Activated CD4-positive, alpha-beta T cell treated with anti-CD3 and anti-CD28 coated beads for 48 hours (primary cell): ENCODE data around the gene ZFHX2.
"Not testable (repeated sequence)": the region's sequence is repeated elsewhere in the genome, so short reads cannot be mapped to it uniquely, and the experiment has no call there.

Experiments
- DNase-seq: peaks from one replicate; pipeline ENCODE4 v3.0.0-alpha.2; 2020

ZFHX2 gene

GRCh38 chr14:23551266-23552028, at the start of gene ZFHX2:
TSS of gene ZFHX2 (minus strand) at chr14:23551765. CDS start at chr14:23535325, 16,440 bp downstream.
- DNase-seq: peak; percentile 85

DNA sequence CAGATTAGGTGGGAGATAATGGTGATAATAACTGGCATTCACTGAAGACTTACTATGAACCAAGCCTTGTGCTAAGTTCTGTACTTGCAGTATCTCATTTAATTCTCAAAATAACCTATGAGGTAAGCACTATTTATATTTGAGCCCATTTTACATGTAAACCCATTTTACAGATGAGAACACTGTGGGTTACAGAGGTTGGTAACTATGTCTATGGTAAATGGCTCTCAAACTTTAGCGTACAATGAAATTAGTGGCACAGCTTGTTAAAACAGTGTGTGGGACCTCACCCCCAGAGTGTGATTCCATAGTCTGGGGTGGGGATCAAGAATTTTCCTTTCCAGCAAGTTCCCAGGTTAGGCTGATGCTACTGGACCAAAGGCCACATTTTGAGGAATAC, 49.2 kb upstream of the ZFHX2 start:
- no peak for DNase-seq

DNA sequence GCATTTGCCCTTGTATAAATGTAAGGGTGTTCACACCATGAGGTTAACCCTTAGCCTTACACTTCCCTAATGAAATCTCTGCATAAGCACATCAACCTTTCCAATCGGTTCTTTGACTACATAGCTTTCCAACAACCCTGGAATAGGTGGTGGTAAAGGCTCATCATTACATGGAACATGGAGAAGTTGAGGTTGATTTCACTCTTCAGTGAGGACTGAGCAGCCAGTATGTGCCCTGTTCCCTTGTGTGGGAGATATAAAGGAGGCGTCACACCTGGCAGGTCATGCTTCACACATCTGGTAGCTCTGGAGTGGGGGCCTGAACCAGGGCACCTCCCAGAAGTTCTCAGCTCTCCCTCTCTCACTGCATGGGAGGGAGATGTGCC, 48.8 kb upstream of the ZFHX2 start:
- no peak for DNase-seq

DNA sequence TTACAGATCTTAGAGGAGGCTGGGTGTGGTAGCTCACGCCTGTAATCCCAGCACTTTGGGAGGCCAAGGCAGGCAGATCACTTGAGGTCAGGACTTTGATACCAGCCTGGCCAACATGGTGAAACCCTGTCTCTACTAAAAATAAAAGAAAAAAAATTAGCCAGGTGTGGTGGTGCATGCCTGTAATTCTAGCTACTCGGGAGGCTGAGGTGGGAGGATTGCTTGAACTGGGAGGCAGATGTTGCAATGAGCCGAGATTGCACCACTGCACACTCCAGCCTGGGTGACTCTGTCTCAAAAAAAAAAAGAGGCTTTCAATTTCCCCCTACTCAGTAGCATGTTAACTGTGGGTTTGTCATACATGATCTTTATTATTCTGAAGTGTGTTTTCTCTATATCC, 42.6 kb upstream of the ZFHX2 start:
- not testable (repeated sequence) for DNase-seq

- DNase-seq: no peak
These were observed 38.6 kb upstream of the ZFHX2 start for GRCh38 chr14:23590198-23590597.

DNA sequence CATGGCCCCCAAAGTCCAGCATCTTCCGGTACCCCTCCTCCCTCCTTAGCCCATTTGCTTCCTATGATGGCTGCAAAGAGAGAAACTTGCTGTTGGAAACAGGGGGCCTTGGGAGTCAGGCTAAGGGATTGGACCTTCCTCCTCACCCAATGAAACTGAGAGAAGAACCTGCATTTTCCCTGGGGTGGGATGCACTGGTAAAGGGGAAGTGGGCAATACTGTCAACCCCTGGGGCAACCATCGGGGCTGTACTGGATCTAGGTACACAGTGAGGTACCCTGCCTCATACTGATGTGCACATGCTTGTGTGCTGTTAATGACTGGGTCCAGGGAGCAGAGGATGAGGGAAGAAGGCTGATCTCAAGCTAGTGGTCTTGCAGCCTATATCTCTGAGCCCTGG, 38.0 kb upstream of the ZFHX2 start:
- no peak for DNase-seq

GRCh38 chr14:23588884-23589598, 37.5 kb upstream of the ZFHX2 start:
- DNase-seq: peak; percentile 89

DNA sequence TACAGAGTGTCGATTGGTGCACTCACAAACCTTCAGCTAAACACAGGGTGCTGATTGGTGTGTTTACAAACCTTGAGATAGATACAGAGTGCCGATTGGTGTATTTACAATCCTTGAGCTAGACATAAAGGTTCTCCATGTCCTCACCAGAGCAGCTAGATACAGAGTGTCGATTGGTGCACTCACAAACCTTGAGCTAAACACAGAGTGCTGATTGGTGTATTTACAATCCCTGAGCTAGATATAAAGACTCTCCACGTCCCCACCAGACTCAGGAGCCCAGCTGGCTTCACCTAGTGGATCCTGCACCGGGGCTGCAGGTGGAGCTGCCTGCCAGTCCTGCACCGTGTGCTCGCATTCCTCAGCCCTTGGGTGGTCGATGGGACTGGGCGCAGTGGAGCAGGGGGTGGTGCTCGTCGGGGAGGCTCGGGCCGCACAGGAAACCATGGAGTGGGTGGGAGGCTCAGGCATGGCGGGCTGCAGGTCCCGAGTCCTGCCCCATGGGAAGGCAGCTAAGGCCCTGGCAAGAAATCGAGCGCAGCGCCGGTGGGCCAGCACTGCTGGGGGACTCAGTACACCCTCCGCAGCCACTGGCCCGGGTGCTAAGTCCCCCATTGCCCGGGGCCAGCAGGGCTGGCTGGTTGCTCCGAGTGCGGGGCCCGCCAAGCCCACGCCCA, 33.1 kb upstream of the ZFHX2 start:
- not testable (repeated sequence) for DNase-seq

DNA sequence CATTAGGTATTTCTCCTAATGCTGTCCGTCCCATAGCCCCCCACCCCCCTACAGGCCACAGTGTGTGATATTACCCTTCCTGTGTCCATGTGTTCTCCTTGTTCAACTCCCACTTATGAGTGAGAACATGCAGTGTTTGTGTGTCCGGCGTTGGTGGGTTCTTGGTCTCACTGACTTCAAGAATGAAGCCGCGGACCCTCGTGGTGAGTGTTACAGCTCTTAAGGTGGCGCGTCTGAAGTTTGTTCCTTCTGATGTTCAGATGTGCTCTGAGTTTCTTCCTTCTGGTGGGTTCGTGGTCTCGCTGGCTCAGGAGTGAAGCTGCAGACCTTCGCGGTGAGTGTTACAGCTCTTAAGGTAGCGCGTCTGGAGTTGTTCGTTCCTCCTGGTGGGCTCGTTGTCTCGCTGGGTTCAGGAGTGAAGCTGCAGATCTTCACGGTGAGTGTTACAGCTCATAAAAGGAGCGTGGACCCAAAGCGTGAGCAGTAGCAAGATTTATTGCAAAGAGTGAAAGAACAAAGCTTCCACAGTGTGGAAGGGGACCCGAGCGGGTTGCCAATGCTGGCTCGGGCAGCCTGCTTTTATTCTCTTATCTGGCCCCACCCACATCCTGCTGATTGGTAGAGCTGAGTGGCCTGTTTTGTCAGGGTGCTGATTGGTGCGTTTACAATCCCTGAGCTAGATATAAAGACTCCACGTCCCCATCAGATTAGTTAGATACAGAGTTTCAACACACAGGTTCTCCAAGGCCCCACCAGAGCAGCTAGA, 32.4 kb upstream of the ZFHX2 start:
- not testable (repeated sequence) for DNase-seq

DNA sequence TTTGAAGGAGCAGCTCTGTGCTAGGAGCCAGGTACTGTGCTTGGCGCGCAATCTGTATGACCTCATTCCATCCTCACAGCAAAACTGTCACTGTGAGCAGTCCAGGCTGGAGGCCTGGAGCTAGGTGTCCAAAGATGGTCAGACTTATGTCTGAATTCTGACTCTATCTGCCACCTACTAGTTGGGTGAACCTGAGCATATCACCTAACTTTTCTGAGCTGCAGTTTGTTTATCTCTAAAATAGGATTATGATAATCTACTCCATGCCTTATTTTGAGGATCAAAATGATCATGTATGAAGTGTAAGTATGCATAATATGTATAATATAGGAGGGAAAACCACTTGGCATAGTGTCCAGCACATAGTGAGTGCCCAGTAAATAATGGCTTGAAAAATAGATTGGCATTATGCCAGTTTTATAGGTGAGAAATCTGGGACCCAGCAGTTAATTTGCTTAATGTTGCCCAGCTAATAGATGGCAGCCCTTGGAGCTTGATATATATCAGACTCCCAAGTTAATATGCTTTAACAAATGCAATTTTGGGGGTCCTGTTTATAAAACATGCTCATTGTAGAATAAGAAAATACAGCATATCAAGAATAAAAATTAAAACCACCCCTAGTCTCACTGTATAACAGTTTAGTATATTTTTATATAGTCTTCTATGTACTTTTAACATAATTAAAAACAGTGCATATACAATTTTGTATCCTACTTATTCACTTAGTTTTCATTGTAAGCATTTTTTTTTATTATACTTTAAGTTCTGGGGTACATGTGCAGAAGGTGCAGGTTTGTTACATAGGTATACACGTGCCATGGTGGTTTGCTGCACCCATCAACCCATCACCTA, 31.6 kb upstream of the ZFHX2 start:
- no peak for DNase-seq

DNA sequence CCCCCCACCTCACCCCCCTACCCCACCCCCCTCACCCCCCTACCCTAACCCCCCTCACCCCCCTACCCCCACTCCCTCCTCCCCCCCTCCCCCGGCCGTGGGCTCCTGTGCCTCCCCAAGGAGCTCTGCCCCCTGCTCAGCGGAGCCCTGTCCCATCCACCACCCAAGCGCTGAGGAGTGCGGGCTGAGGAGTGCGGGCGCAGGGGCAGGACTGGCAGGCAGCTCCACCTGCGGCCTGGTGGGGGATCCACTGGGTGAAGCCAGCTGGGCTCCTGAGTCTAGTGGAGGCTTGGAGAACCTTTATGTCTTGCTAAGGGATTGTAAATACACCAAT, 29.4 kb upstream of the ZFHX2 start:
- no peak for DNase-seq

DNA sequence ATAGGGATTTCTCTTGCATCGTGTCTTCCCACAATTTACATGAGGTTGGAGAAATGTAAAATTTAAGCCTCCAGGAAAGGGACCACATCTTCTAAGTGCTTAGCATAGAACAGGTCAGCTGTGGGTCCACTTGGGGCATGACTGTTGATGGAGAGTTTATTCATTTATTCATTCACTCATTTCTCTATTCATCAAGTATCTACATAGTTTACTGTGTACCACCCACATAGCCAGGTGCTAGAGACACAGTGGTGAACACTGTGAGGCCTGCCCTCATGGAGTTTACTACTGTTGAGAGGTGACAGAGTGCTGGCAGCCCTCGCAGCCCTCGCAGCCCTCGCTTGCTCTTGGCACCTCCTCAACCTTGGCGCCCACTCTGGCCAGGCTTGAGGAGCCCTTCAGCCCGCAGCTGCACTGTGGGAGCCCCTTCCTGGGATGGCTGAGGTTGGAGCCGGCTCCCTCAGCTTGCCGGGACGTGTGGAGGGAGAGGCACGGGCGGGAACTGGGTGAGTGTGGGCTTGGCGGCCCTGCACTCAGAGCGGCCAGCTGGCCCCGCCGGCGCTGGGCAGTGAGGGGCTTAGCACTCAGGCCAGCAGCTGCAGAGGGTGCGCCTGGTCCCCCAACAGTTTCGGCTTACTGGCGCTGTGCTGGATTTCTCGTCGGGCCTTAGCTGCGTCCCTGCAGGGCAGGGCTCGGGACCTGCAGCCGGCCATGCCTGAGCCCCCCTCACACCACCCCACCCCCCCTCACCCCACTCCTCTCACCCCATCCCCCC, 28.8 kb upstream of the ZFHX2 start:
- DNase-seq: no peak

GRCh38 chr14:23579739-23580138, 28.2 kb upstream of the ZFHX2 start:
- DNase-seq: no peak

GRCh38 chr14:23579311-23579630, 27.7 kb upstream of the ZFHX2 start:
- DNase-seq: no peak

GRCh38 chr14:23578560-23579310, 27.2 kb upstream of the ZFHX2 start, which contains the start of gene JPH4:
TSS of gene JPH4 (minus strand) at chr14:23578790. CDS start at chr14:23577453, 1,337 bp downstream.
- no peak for DNase-seq

GRCh38 chr14:23577710-23578392, 26.3 kb upstream of the ZFHX2 start:
- DNase-seq: no peak

DNA sequence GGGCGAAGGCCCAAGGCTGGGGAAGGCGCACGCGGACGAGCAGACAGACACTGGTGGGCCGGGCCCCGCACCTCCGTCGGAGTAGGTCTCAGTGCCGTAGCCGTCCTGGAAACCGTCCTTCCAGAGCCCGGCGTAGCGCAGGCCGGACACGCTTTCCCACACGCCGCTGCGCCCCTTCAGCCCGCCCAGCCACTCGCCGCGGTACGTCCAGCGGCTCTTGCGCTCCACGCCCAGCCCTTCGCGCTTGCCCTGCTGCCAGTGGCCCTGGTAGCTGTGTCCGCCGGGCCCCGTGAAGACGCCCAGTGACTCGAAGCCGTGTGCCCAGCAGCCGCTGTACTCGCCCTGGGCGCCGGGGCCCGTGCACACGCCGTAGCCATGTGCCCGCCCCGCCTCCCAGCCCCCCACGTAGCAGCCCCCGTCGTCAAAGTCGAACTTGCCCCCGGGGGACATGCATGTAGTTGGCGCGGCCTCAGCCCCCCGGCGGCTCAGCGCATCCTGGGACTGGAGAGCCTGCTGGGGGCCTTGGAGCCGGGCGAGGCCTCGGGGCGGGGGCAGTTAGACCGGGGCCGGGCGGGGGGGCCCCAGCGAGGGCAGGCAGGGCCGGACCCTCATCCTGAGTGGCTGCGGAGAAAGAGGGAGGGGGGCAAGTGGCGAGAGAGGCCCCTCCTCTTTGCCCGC, 25.6 kb upstream of the ZFHX2 start:
- no peak for DNase-seq

GRCh38 chr14:23573384-23574015, 21.9 kb upstream of the ZFHX2 start:
- no peak for DNase-seq

GRCh38 chr14:23572836-23573235, 21.3 kb upstream of the ZFHX2 start:
- no peak for DNase-seq
